ENCODE data around the gene CD14.
"Not testable (repeated sequence)": the region's sequence is repeated elsewhere in the genome, so short reads cannot be mapped to it uniquely, and the experiment has no call there.

Gene CD14

DNA sequence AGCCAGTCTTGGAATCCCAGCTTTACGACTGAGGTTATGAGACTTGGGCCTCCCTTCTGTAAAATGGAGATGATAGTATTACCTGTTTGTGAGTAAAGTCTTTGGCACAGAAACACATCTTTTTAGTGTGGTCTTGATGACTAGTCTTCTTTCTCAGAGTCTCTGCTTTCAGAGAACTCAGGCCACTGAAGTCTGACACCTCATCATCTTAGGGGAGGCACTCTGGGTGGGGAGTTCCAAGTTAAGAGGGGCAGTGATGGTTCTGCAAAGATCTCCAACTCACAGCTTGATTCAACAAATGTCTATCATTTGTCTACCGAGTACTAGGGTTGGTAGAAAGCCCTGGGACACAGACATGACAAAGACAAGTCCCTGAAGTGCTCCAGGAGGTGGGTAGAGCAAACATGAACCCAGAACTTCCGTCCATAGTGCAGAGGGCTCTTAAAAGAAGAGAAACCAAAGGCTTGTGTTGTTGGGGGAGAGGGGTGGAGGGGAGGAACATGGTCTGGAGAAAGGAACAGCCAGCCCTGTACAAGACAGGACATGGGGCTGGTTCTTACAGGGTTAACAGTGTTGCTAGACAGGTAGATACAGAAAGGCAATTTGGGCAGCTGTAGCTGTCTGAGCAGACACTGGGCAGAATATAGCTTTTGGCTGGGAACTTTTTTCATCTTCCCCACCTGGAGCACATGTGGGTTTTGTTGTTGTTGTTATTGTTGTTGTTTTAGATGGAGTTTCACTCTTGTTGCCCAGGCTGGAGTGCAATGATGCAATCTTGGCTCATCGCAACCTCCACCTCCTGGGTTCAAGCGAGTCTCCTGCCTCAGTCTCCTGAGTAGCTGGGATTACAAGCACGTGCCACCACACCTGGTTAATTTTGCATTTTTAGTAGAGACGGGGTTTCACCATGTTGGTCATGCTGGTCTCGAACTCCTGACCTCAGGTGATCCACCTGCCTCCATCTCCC is 2.6 kb upstream of the CD14 start:
- DNase-seq (ENCODE audit: low spot score) = no peak

DNA sequence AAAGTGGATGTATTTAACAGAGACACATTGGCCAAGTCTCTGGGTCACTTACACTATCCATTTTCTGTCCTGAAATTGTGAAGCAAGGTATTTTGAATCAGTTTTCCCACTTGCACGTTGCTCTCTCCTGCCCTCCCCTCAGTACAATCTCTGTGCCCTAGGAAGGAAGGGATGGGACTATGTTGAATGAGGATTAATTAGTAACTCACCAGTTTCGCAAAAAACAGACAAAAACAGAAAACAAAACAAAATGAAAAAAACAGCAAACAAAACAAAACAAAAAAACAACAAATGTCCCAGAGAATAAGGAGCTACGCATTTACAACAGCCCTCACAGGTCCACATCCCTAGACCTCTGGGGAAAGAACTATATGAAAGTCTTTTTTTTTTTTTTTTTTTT is 1.1 kb upstream of the CD14 start:
- DNase-seq (ENCODE audit: low spot score) = no peak

DNA sequence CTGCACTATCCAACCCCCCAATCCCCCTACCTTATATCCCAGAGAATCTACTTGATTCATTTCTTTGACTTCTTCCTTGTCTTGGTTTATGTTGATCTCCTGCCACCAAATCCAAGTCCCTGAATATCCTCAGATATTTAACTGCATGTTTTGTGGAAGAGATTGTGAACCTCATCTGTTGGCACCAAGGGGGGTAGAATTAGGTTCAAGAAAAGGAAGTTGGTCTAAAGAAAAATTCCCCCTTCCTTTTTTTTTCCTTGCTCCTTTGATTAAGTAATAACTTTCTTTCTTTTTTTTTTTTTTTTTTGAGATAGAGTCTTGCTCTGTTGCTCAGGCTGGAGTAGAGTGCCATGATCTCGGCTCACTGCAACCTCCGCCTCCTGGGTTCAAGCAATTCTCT is 526 bp upstream of the CD14 start:
- no peak for DNase-seq (ENCODE audit: low spot score)

DNA sequence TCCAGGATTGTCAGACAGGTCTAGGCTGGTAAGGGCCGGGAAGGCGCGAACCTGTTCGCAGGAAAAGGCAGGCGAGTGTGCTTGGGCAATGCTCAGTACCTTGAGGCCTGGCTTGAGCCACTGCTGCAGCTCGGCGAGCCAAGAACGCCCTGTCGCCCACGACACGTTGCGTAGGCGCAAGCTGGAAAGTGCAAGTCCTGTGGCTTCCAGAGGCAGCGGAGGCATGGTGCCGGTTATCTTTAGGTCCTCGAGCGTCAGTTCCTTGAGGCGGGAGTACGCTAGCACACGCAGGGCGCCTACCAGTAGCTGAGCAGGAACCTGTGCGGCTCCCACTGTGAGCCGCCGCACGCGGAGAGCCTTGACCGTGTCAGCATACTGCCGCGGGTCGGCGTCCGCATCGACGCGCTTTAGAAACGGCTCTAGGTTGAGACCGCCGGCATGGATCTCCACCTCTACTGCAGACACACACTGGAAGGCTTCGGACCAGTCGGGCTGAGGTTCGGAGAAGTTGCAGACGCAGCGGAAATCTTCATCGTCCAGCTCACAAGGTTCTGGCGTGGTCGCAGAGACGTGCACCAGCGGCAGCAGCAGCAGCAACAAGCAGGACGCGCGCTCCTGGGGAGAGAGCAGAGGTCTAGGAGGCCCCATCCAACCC is 482 bp downstream of the CD14 start:
- no peak for DNase-seq (ENCODE audit: low spot score)

DNA sequence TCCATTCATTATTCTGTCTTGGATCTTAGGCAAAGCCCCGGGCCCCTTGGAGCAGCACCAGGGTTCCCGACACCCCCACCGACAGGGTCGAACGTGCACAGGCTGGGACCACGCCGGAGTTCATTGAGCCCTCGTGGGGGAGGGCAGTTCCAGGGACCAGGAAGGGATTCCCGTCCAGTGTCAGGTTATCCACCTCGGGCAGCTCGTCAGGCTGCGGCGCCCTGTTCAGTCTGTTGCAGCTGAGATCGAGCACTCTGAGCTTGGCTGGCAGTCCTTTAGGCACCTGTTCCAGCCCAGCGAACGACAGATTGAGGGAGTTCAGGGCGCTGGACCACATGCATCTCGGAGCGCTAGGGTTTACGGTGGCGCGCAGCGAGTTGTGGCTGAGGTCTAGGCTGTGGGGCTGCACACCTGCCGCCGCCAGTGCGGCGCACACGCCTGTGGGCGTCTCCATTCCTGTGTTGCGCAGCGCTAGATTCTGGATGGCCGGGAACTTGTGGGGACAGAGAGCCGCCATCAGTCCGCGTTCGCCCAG is 1.1 kb downstream of the CD14 start:
- no peak for DNase-seq (ENCODE audit: low spot score)

DNA sequence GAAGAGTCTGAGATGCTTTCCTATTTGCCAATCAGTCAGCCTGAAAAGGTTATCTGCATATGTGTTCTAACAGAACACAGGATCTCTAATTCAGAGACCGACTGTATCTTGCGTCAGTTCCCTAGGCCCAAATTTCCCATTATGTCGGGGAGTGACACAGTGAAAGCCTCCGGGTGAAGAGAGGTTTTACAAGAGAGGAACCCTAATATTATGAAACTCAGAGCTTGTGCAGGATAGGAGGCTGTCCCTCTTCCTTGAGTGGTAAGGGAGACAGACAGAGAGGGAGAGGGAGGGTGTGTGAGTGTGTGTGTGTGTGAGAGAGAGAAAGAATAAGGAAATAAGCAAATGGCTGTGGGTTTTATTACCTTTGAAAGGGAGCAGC is 1.9 kb downstream of the CD14 start:
- no peak for DNase-seq (ENCODE audit: low spot score)

DNA sequence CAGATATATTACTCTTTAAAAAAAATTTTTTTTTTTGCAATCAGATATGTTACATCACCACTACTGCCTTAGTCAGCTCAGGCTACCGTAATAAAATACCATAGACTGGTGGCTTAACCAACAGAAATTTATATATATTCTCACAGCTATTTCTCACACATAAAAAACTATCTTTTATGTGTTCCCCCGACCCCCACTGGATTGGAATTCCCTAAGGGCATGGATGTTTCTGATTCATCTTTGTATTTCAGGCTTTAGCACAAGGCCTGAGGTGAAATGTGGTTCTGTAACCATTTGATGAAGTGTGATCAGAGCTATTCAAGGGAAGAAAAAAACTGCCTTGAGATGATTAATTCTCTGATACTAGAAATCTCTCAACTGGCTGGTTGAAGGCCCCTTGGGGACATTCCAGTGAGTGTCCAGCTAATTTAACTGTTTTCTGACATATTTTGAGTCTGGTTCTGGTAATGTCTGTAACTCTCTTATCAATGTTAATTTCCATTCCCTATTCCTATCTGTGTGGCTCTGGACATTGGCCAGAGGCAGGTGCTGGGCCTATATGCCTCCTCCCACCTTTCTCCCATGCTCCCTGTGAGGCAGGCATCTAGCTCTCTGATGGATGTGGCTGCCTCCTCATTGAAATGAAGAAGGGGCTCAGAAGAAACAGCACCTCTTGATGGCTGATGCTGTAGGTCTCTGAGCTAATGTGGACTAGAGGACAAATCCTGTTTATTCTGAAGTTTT is 2.5 kb downstream of the CD14 start:
- no peak for DNase-seq (ENCODE audit: low spot score)

DNA sequence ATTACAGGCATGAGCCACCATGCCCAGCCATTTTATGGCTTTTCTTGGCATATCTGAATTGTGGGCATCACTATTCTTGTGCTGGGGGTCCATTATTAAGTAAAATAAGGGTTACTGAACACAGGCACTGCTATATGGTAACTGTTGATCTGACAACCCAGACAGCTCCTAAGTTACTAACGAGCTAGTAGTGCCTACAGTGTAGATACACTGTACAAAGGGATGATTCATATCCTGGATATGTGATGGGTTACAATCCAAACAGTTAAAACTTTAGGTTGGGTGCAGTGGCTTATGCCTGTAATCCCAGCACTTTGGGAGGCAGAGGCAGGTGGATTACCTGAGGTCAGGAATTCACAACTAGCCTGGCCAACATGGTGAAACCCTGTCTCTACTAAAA is 4.3 kb downstream of the CD14 start:
- no peak for DNase-seq (ENCODE audit: low spot score)

DNA sequence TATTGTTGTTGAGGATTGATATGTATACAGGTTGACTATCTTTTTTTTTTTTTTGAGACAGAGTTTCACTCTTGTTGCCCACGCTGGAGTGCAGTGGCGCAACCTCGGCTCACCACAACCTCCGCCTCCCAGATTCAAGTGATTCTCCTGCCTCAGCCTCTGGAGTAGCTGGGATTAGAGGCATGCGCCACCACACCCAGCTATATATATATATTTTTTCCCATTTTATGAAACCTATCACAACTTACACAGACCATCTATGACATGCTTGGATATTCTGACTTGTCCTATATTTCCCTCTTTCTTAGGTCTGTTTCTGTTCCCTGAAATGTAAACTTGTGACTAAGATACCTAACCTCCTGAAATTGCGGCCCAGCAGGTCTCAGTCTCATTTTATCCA is 5.0 kb downstream of the CD14 start:
- DNase-seq (ENCODE audit: low spot score) = no peak

DNA sequence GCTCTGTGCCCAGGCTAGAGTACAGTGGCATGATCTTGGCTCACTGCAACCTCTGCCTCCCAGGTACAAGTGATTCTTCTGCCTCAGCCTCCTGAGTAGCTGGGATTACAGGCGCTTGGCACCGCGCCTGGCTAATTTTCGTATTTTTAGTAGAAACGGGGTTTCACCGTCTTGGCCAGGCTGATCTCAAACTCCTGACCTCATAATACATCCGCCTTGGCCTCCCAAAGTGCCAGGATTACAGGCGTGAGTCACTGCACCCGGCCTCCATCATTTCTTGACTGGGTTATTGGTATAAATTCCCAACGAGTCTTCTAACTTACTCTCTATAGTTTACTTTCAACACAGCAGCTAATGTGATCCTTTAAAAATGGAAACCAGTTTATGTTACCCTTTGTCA is 8.1 kb downstream of the CD14 start:
- DNase-seq (ENCODE audit: low spot score) = not testable (repeated sequence)

DNA sequence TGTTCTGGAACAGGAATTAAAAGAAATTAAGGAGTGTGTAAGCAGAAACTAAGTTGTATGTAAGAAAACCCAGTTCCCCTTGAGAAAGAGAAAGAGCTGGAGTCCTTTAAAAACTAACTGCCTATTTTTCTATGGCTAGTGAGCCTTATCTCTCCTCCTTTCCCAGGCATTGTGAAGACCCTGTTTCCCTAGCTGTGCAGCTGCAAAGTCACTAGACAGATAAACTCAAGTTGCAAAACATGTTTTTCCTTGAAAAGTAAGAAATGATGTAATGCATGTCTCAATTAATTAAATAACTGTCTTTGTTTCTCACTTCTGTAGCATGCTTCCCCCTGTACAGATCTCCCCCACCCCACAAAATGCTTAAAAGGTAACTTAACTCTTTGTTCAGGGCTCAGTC is 9.9 kb downstream of the CD14 start:
- DNase-seq (ENCODE audit: low spot score) = not testable (repeated sequence)

DNA sequence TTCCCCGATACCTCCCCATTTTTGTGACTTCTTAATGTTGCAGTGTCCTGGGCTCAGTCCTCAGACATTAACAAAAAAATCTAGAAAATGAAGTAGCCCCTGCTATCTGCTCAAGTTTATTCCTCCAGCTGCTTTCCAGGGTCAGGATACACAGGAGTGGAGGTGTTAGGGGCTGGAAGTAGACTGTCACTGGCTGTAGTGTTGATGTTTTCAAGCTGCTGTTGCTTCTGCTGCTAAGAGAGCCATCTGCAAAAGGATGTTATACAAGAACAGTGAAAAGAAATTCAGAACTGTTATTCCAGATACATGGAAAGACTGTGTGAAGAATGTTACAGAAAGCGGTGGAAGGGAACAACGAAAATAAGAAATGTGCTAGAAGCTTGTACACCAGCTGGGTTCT is 10.7 kb downstream of the CD14 start:
- DNase-seq (ENCODE audit: low spot score) = no peak

DNA sequence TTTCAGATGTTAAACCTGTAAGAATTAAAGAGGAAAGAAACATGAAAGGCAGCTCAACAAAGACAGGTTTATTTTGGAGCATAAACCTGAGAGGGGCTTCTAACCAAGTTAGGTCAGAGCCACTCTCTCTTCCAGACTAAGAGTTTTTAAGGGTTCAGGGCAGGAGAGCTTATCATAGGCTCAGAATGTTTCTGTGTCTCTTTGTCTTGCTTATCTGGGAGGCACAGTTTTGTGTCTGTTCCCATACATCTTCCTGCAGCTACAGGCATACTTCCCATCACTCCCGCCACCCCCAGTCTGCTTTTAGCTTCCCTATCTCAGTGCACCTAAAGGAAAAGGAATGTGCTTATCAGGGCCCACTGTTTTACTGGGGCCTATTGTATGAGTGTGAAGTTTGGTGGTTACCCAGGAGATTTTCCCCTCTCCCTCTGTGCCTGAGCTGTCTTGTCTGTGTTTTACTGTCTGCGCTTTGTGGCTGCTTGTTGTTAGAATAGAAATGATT is 21.9 kb downstream of the CD14 start:
- DNase-seq (ENCODE audit: low spot score) = no peak

DNA sequence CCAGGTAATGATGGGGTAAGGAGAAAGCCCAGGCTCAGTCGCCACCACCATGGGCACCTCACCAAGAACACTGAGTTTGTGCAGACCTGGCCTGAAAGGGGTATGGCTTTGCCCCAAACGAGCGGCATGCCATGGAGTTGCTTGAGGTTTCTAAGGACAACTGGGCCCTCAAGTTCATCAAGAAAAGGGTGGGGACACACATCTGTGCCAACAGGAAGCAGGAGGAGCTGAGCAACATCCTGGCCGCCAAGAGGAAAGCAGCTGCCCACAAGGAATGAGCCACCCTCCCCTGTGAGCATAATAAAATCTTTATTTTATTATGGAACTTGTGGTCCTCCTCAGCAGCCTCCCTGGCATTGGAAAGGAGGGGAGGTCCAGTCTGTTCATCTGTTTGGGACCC is 23.8 kb downstream of the CD14 start:
- no peak for DNase-seq (ENCODE audit: low spot score)

DNA sequence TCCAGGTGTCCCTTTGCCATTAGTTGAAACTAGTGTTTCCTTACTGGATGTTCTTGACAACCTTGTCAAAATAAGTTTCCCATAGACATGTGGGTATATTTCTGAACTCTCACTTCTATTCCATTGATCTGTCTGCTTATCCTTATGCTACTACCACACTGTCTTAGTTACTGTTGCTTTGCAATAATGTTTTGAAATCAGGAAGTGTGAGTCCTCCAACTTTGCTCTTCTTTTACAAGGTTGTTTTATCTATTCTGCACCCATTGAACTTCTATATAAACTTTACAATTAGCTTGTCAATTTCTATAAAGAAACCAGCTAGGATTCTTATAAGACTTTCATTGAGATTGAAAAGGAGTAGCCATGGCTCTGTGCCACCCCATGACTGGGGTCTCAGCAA is 24.3 kb downstream of the CD14 start:
- no peak for DNase-seq (ENCODE audit: low spot score)

DNA sequence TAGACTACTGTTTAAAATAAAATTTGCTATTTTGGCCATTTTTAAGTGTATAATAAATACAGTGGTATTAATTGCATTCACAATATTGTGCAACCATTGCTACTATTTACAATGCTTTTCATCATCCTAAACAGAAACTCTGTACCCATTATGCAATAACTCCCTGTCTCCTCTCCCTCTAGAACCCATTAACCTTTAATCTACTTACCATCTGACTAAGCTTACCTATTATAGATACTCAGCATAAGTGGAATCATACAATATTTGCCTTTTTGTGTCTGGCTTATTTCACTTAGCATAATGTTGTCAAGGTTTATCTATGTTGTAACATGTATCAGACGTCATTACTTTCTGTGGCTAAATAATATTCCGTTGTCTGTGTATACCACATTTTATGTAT is 25.9 kb downstream of the CD14 start:
- DNase-seq (ENCODE audit: low spot score) = no peak

DNA sequence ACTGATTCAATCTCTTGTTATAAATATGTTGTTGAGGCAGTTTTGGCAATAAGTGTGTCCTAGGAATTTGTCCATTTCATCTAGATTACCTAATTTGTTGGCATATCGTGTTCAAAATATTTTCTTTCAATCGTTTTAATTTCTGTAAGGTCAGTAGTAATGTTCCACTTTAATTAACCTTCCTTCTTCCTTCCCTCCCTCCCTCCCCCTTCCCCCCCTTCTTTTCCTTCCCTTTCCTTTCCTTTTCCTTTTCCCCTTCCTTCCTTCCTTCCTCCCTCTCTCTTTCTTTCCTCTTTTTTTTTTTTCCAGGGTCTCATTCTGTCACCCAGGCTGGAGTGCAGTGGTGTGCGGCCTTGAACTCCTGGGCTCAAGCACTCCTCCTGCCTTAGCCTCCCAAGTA is 27.1 kb downstream of the CD14 start:
- DNase-seq (ENCODE audit: low spot score) = no peak

DNA sequence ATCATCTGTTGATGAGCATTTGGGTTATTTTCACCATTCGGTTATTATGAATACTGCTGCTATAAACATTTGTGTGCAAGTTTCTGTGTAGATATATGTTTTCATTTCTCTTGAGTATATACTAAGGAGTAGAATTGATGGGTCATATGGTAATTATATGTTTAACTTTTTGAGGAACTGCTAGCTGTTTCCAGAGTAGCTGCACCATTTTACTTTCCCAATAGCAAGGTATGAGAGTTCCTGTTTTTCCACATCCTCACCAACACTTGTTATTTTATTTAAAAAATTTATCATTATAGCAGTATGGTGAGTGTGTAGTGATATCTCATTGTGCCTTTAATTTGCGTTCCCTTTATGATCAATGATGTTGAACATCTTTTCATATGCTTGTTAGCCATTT is 29.2 kb downstream of the CD14 start:
- no peak for DNase-seq (ENCODE audit: low spot score)

DNA sequence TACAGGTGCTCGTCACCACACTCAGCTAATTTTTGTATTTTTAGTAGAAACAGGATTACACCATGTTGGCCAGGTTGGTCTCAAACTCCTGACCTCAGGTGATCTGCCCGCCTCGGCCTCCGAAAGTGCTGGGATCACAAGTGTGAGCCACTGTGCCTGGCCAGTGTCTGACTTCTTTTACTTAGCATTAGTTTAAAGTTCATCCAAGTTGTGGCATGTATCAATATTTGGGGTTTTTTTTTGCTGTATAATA is 29.6 kb downstream of the CD14 start:
- DNase-seq (ENCODE audit: low spot score) = not testable (repeated sequence)

DNA sequence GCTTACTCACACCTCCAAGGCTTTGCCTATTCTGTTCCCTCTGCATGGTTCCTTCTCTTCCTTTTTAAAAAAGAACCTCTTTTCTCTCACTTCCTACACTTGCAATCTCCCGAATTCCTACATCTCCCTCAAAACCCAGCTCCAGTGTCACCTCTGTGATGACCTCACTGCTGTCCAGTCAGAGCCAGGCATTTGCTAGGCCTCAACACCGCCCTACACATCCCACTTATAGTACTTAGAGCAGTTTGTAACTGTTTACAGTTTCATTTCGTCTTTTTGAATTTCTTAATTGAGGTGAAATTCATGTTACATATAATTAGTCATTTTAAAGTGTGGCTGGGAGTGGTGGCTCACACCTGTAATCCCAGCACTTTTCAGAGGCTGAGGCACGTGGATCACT is 30.8 kb downstream of the CD14 start:
- DNase-seq (ENCODE audit: low spot score) = no peak

DNA sequence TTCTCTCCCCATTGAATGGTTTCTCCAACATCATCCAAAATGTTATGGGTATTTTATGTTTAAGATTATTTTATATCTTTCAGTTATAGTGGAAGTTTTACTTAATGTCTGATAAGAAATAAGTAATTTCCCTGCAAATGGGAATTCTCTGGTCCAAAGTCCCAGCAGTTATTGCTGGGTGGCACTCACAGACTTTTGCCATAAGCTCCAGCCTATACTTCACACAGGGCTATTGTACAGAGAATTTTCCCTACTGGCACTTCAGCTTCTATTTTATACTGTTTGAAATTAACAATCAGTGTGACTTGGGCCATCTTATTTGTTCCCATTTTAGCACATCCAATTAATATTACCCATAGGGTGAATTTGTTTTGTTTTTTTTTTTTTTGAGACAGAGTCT is 32.9 kb downstream of the CD14 start:
- no peak for DNase-seq (ENCODE audit: low spot score)

DNA sequence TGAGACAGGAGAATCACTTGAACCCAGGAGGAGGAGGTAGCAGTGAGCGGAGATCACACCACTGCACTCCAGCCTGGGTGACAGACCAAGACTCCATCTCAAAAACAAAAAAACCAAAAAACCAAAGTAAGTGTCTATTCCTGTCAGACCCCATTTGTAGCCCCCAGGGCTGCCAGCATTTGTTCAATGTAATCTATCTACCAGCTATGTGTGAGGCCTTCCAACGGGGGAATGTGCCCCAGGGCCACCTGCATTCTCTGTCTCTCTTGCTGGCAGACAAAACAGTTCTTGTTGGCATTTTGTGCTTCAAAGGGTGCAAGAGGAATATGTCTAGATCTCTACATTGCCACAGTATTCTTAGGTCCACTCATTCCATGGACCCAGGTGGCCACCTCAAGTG is 34.1 kb downstream of the CD14 start:
- no peak for DNase-seq (ENCODE audit: low spot score)

DNA sequence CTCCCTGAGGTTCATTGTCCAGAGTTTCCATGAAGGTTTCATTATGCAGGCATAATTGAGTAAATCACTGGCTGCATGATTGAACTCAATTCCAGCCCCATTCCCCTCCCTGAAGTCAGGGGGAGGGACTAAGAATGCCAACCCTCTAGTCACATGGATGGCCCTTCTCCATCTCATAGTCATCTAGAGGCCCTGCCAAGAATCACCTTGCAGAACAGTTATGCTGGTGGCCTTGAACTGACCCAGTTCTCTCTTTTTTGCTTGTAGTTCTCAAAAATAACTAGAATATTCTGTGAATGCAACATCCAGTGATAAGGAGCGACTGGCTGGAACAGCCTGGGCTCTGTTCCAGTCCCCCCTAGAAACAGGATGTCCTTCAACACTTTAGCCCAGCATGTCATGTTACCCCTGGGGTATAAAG is 36.6 kb downstream of the CD14 start:
- no peak for DNase-seq (ENCODE audit: low spot score)
